ENCODE results near the gene BTBD9. TPM values are rescaled to one million over a fixed set of nuclear protein-coding genes. Genes with fewer than 3 reads are reported as not detected.

BTBD9 gene
- total and polyA plus RNA-seq, 2 donors (not counting 3 experiments of a cell fraction or from before 2014, with no cell fraction given) = 4.9 to 15.0 TPM

DNA sequence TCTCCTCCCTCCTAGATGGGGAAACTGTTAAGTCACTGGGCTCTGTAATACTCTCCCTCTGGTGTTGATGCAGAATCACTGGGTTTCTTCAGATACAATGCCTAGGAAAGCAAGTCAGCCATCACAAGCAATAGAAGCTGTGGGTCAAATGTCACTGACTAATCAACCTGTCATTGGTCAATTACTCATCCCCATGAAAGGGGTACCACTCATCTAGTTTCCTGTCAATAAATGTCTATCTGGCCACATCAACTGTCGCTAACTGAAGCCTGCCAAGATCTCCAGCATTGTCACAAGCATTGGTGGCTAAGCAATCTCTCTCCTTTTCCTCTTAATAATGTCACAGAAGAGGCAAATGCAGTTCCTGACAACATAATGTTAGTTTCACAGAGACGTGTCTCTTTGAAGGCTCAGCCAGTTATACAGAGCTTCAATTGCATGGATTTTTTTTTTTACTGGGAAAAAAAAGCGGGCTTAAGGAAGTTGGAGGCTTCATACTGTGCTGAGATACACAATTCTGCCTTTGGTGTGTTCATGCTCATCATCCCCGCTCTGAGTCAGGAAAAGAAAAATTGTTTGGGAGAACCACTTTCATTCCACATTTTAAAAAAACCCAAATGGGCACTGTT is 355.9 kb downstream of the BTBD9 start:
- peak; percentile 86 for FAIRE-seq
- Histone ChIP-seq H3K9me3 (replicated peaks; ENCODE audit: control insufficient read depth, insufficient read depth, low read length) (no peaks in the 10 kb centered on the region), H2AFZ (ENCODE audit: low read depth, low read length) (no peak overlapping the region), H4K20me1 (replicated peaks; ENCODE audit: control insufficient read depth, extremely low read depth, insufficient read depth, low read length) (no peaks in the 10 kb centered on the region), H3K27me3 (ENCODE audit: control insufficient read depth in 2 of 2, insufficient read depth in 2 of 2, low read length in 2 of 2) (no peaks in the 10 kb centered on the region), H3K27ac (ENCODE audit: insufficient read depth, low read depth, low read length) (no peak overlapping the region), H3K9ac (replicated peaks; ENCODE audit: extremely low read depth, insufficient read depth, low read length) (no peak overlapping the region), H3K79me2 (ENCODE audit: control insufficient read depth, insufficient read depth, low read length) (no peaks in the 10 kb centered on the region), H3K4me3 (replicated peaks in 1 of 3; ENCODE audit: insufficient read depth in 1 of 3, low read depth in 1 of 3, low read length in 3 of 3) (no peak overlapping the region), H3K36me3 (ENCODE audit: control insufficient read depth in 2 of 2, extremely low read depth in 1 of 2, insufficient read depth in 2 of 2, low read length in 2 of 2) (no peaks in the 10 kb centered on the region), H3K4me1 (ENCODE audit: control insufficient read depth, extremely low read depth, insufficient read depth, low read length) (peaks cover 17% of the 10 kb centered on the region), H3K9me1 (replicated peaks; ENCODE audit: control insufficient read depth, extremely low read depth, insufficient read depth, low read length) (no peaks in the 10 kb centered on the region), H3K4me2 (ENCODE audit: insufficient read depth, low read length) (peak overlapping the region; percentile 1)
- BruUV-seq (replicated peaks) = no TSS peak
- peak; percentile 75 for DNase-seq (ENCODE audit: low read depth, low spot score)
- TF ChIP-seq, protein P1, sequence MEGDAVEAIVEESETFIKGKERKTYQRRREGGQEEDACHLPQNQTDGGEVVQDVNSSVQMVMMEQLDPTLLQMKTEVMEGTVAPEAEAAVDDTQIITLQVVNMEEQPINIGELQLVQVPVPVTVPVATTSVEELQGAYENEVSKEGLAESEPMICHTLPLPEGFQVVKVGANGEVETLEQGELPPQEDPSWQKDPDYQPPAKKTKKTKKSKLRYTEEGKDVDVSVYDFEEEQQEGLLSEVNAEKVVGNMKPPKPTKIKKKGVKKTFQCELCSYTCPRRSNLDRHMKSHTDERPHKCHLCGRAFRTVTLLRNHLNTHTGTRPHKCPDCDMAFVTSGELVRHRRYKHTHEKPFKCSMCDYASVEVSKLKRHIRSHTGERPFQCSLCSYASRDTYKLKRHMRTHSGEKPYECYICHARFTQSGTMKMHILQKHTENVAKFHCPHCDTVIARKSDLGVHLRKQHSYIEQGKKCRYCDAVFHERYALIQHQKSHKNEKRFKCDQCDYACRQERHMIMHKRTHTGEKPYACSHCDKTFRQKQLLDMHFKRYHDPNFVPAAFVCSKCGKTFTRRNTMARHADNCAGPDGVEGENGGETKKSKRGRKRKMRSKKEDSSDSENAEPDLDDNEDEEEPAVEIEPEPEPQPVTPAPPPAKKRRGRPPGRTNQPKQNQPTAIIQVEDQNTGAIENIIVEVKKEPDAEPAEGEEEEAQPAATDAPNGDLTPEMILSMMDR (IDR thresholded peaks at IDR 0.05; ENCODE audit: extremely low read depth in 1 of 2, insufficient read depth in 1 of 2, low read depth in 1 of 2, low read length in 2 of 2) = no peak
- TF ChIP-seq POLR2AphosphoS5 (IDR thresholded peaks at IDR 0.05; ENCODE audit: insufficient read depth, low read depth, low read length) = peak; percentile 75
- TF ChIP-seq MYC (IDR thresholded peaks at IDR 0.05; ENCODE audit: low read depth, low read length) = no peak
- peak; percentile 79 for TF ChIP-seq JUN (IDR thresholded peaks at IDR 0.05; ENCODE audit: borderline replicate concordance, insufficient read depth, insufficient read length, low read depth)
- TF ChIP-seq, protein P2, sequence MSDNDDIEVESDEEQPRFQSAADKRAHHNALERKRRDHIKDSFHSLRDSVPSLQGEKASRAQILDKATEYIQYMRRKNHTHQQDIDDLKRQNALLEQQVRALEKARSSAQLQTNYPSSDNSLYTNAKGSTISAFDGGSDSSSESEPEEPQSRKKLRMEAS (IDR thresholded peaks at IDR 0.05; ENCODE audit: insufficient read depth, insufficient read length) = no peak
- no peak for TF ChIP-seq EZH2 (IDR thresholded peaks at IDR 0.05; ENCODE audit: borderline replicate concordance, low read depth, low read length, severe bottlenecking)
- TF ChIP-seq FOS (IDR thresholded peaks at IDR 0.05; ENCODE audit: borderline replicate concordance, insufficient read depth, low read length) = peak; percentile 99
- peak; percentile 89 for TF ChIP-seq GATA2 (IDR thresholded peaks at IDR 0.05; ENCODE audit: insufficient read depth, insufficient read length, low read depth, low read length)
- TF ChIP-seq POLR2A (IDR thresholded peaks at IDR 0.05; ENCODE audit: low read depth, low read length) = no peak
- POLR2A ChIA-PET = no interaction called here
- dilution Hi-C loops (cut with MboI; ENCODE audit: extremely low pct_ligation_motif_present, low sequenced_read_pairs) = no loop called here
- CTCF ChIA-PET = interaction anchor here (0.7 to 0.8 kb wide), 2 partner anchors 22 to 579 kb away, joined by 4 to 8 read pairs; no protein-coding TSS in a partner anchor
- intact Hi-C loops (cut with micrococcal nuclease) = no loop called here

Data from endothelial cell of umbilical vein (primary cell).